ENCODE measurements around the gene CLMN. TPM values are rescaled to one million over a fixed set of nuclear protein-coding genes. Genes with fewer than 3 reads are reported as not detected.

The CLMN gene
- total and polyA plus RNA-seq, 2 experiments from 2014 or later, result 3.2 to 5.7 TPM

DNA sequence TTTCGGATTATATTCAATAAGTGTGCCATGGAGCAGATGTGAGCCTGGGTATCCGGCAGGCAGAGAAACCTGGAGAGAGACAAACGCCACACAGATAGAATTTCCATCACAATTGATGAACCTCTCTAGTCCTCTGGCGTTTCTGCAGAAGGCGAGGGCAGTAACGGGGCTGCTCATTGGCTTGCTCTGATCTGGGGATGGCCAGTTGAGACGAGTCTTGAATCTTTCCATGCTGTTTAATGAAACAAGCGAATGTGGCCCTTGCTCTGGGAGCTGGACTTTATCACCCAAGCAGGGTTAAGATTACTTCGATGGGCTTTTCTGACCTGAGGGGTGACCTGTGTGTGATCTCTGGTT, 42.4 kb upstream of the CLMN start:
- Histone ChIP-seq H3K36me3 (ENCODE audit: insufficient read depth) (no peaks in the 10 kb centered on the region), H3K4me2 (peak overlapping the region; percentile 61), H3K4me3 (peak overlapping the region; percentile 42), H3K4me1 (ENCODE audit: insufficient read depth) (peaks cover 23% of the 10 kb centered on the region), H4K20me1 (replicated peaks; ENCODE audit: insufficient read depth) (no peaks in the 10 kb centered on the region), H3K27ac (ENCODE audit: low read depth) (peak overlapping the region; percentile 84; the same call in 1 of the 2 replicates), H3K27me3 (ENCODE audit: insufficient read depth) (peaks cover 6% of the 10 kb centered on the region; the same call in 1 of the 2 replicates), H3K79me2 (replicated peaks; ENCODE audit: insufficient read depth) (no peaks in the 10 kb centered on the region), H3K9me2 (ENCODE audit: insufficient read depth) (no peaks in the 10 kb centered on the region), H2AFZ (peak overlapping the region; percentile 40; the same call in 1 of the 2 replicates), H3F3A (replicated peaks; ENCODE audit: low read depth) (peaks cover 4% of the 10 kb centered on the region)
- Mint-ChIP-seq H3K27ac (peak overlapping the region; percentile 93), H3K4me3 (peak overlapping the region; percentile 71), H3K36me3 (ENCODE audit: low read depth) (no peaks in the 10 kb centered on the region), H3K4me1 (peaks cover 35% of the 10 kb centered on the region), H3K9me3 (no peaks in the 10 kb centered on the region; the same call in 2 of the 3 replicates), H3K27me3 (ENCODE audit: insufficient read depth, low read depth, poor library complexity) (peaks cover 16% of the 10 kb centered on the region)
- TF ChIP-seq POLR2AphosphoS5 (IDR thresholded peaks at IDR 0.05; ENCODE audit: low read depth) (peak; percentile 3; the same call in 1 of the 2 replicates), ZNF462 (CRISPR knock-in tag; IDR thresholded peaks at IDR 0.05) (no peak), JUNB (IDR thresholded peaks at IDR 0.05; ENCODE audit: unreplicated experiment) (no peak)
- TF ChIP-seq, protein P1, sequence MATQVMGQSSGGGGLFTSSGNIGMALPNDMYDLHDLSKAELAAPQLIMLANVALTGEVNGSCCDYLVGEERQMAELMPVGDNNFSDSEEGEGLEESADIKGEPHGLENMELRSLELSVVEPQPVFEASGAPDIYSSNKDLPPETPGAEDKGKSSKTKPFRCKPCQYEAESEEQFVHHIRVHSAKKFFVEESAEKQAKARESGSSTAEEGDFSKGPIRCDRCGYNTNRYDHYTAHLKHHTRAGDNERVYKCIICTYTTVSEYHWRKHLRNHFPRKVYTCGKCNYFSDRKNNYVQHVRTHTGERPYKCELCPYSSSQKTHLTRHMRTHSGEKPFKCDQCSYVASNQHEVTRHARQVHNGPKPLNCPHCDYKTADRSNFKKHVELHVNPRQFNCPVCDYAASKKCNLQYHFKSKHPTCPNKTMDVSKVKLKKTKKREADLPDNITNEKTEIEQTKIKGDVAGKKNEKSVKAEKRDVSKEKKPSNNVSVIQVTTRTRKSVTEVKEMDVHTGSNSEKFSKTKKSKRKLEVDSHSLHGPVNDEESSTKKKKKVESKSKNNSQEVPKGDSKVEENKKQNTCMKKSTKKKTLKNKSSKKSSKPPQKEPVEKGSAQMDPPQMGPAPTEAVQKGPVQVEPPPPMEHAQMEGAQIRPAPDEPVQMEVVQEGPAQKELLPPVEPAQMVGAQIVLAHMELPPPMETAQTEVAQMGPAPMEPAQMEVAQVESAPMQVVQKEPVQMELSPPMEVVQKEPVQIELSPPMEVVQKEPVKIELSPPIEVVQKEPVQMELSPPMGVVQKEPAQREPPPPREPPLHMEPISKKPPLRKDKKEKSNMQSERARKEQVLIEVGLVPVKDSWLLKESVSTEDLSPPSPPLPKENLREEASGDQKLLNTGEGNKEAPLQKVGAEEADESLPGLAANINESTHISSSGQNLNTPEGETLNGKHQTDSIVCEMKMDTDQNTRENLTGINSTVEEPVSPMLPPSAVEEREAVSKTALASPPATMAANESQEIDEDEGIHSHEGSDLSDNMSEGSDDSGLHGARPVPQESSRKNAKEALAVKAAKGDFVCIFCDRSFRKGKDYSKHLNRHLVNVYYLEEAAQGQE (IDR thresholded peaks at IDR 0.05; ENCODE audit: unreplicated experiment), result no peak
- TF ChIP-seq, protein P2, sequence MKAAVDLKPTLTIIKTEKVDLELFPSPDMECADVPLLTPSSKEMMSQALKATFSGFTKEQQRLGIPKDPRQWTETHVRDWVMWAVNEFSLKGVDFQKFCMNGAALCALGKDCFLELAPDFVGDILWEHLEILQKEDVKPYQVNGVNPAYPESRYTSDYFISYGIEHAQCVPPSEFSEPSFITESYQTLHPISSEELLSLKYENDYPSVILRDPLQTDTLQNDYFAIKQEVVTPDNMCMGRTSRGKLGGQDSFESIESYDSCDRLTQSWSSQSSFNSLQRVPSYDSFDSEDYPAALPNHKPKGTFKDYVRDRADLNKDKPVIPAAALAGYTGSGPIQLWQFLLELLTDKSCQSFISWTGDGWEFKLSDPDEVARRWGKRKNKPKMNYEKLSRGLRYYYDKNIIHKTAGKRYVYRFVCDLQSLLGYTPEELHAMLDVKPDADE (IDR thresholded peaks at IDR 0.05), result no peak
- ATAC-seq (peak; percentile 43), DNase-seq (ENCODE audit: low spot score) (peak; percentile 75)
